GM08714 (cell line): ENCODE results near the gene FOXA2.

Source experiments
- H3K4me3 ChIP-seq: fragments of 200-500 bp; sonication (Bioruptor generic); 2 replicates; pipeline ENCODE4 v1.5.1; 2014; ENCODE audit warnings: mild to moderate bottlenecking, low read length, inconsistent platforms
- ZNF274 ChIP-seq: IDR thresholded peaks from 2 replicates; pipeline ENCODE4 v1.6.1; 2012; ENCODE audit warnings: mild to moderate bottlenecking, low read depth, low read length

Gene FOXA2

GRCh38 chr20:22597303-22597702, 12.9 kb upstream of the FOXA2 start:
- no peak for TF ChIP-seq ZNF274
- H3K4me3 ChIP-seq: no peak overlapping the region

GRCh38 chr20:22590662-22591061, 6.3 kb upstream of the FOXA2 start:
- TF ChIP-seq ZNF274: no peak
- no peak overlapping the region for H3K4me3 ChIP-seq

- no peak for TF ChIP-seq ZNF274
- H3K4me3 ChIP-seq: no peak overlapping the region
These were observed 2.4 kb upstream of the FOXA2 start for GRCh38 chr20:22586645-22587310.

GRCh38 chr20:22585786-22586493, 1.6 kb upstream of the FOXA2 start:
- no peak overlapping the region for H3K4me3 ChIP-seq

GRCh38 chr20:22584922-22585785, 782 bp upstream of the FOXA2 start:
- no peak for TF ChIP-seq ZNF274
- no peak overlapping the region for H3K4me3 ChIP-seq

More at GRCh38 chr20:22585786-22586493, 1.6 kb upstream of the FOXA2 start:
- no peak for TF ChIP-seq ZNF274

- no peak for TF ChIP-seq ZNF274
- H3K4me3 ChIP-seq: peak overlapping the region; percentile 19; the same call in 1 of the 2 replicates
These were observed 425 bp downstream of the FOXA2 start for GRCh38 chr20:22583773-22584521.

GRCh38 chr20:22582964-22583772, 1.2 kb downstream of the FOXA2 start:
- no peak overlapping the region for H3K4me3 ChIP-seq
- TF ChIP-seq ZNF274: no peak

GRCh38 chr20:22582386-22582963, 1.9 kb downstream of the FOXA2 start:
- no peak overlapping the region for H3K4me3 ChIP-seq
- TF ChIP-seq ZNF274: no peak

GRCh38 chr20:22581437-22582385, 2.7 kb downstream of the FOXA2 start:
- no peak overlapping the region for H3K4me3 ChIP-seq

GRCh38 chr20:22579711-22580697, 4.4 kb downstream of the FOXA2 start:
- no peak overlapping the region for H3K4me3 ChIP-seq
- no peak for TF ChIP-seq ZNF274

More at GRCh38 chr20:22581437-22582385, 2.7 kb downstream of the FOXA2 start:
- TF ChIP-seq ZNF274: no peak

GRCh38 chr20:22579119-22579427, 5.3 kb downstream of the FOXA2 start:
- TF ChIP-seq ZNF274: no peak
- H3K4me3 ChIP-seq: no peak overlapping the region
